NCI-H2081 (cell line): ENCODE measurements around the gene GUCY1B1.

Source experiments
- DNase-seq, 2 experiments: peaks; one replicate each; lab custom pipeline; 2025; lab: John Stamatoyannopoulos, UW

The GUCY1B1 gene

DNA sequence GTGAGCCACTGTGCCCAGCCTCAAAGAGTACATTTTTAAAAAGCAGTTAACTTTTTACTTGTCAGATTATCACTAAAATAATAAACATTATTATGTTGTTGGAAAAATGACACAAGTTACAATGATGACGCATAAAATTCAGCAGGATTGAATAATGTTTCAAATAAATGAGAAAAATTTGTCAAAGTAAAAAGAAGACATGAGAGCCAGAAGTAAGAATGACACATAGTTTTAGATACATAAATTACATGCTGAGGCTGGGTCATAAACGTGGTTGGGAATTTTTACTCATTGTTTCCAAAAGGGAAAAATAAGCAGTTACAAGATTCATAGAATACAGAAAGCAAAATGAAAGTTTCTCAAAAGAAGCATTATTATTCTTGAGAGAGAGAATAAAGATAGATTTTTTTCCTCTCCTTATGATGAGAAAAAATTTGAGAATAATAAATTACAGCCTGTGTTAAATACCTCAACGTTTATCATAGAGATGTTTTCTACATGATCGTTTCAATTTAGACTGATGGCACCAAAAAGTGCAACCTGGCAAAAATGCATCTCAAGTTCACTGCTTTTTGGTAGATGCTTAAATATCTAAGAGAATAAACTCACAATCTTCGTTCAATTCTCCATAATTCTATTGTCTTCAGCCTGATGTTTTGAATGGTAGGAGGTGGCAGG is 40.4 kb downstream of the GUCY1B1 start:
- no peak for DNase-seq

DNA sequence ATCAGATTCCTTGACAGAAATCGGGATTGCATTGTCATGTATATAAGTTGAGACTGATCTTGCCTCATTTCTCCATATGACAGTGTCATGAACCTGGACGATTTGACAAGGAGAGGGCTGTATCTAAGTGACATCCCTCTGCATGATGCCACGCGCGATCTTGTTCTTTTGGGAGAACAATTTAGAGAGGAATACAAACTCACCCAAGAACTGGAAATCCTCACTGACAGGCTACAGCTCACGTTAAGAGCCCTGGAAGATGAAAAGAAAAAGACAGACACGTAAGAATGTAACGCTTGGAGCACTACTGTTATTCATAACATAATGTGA is 40.9 kb downstream of the GUCY1B1 start:
- DNase-seq: no peak

DNA sequence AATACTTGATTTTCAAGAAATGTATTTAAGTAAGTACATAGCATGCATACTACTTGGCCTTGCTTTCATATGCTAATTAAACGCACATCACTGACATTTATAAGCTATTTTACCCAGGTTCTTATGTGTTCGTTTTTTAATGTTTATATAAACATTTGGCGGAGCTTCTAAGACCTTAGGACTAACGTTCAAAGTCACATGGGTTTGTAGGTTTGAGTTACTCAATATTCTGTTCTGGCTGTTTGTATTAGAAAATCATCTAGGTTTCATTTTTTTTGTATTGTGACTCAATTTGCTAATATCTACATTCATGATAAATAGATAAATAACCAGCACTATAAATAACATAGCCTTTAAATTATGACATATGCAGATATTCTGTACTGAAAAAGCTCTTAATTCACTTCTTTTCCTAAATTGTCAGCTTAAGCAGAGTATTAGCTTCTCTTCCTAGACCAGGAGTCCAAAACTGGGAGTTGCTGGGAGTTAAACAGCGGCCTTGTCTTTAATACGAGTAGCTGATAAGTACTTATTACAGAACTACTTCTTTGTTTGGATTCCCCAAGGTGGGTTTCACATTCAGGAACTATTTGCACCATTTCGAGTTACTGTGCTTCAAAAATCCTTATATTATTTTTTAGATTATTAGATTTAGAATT is 42.0 kb downstream of the GUCY1B1 start:
- DNase-seq: no peak

DNA sequence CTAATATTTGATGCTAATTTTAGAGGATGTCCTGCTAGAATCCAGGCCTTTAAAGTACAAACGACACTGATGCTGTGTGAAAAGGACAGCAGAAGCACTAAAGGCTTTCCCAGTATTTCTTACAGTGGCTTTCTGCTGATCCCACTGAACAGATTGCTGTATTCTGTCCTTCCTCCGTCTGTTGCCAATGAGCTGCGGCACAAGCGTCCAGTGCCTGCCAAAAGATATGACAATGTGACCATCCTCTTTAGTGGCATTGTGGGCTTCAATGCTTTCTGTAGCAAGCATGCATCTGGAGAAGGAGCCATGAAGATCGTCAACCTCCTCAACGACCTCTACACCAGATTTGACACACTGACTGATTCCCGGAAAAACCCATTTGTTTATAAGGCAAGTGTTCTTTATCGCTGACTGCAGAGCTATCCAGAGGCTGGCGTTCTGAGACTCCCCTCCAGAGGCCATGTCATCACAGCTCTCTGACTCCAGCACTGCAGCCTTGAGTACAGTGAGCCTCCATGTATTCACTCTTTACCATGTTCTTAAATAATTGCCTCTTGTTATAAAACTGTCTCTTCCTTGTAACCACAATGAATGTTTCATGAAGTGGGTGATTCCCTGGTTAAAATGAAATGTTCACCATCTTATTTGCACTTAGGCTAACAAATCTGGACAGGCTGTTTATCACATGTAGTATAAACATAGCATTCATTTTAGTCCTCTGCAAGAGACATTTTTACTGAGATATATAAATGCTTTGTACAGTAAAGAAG is 43.6 kb downstream of the GUCY1B1 start:
- no peak for DNase-seq

DNA sequence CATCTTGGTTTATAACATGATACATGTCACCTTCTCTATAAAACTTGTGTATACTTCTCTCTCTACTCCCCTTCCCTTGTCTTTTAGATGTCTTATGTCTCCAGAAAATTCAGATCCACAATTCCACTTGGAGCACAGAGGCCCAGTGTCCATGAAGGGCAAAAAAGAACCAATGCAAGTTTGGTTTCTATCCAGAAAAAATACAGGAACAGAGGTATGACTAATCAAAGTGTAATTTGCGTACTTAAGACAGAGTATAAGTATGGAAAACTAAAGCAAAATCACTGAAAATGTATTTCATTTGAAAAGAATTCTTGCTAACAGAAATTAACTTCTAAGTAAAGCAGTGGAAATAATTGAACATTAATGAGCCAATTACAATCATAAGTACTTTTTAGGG is 46.2 kb downstream of the GUCY1B1 start:
- no peak for DNase-seq

DNA sequence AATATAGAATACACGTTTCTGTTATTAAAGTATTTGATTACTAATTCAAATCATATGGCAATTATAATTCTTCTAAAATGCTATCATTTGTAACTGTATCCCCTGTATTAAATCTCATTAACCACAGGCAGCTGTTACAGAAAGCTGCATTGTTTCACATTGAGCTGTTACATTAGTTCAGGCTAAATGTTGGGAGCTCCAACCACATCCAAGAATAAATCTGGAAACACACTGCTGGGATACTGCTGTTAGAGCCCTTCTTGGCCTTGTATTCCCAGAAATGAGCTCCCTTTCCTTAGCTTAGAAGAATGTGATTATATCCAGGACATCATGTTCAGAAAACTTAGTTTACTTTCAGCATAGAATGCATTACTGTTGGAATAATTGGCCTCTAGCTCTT is 48.2 kb downstream of the GUCY1B1 start:
- no peak for DNase-seq

DNA sequence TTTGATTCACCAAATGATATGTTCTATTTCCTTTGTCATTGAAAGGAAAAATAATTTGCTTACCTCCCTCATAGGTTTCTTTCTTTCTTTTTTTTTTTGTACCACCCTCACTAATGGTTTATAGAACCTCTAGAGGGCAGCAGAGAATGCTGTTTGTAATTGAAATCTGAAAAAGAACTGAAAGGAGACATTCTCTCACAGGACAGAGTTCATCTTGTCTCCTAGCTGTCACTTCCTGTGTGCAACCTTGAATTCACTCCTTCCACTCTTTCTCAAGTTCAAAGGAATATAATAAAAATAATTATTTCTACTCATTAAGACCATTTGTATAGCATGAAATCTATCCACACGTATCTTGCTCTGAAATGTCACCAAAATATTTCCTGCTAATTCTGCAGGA is 51.0 kb downstream of the GUCY1B1 start:
- DNase-seq: peak; percentile 67 to 78

DNA sequence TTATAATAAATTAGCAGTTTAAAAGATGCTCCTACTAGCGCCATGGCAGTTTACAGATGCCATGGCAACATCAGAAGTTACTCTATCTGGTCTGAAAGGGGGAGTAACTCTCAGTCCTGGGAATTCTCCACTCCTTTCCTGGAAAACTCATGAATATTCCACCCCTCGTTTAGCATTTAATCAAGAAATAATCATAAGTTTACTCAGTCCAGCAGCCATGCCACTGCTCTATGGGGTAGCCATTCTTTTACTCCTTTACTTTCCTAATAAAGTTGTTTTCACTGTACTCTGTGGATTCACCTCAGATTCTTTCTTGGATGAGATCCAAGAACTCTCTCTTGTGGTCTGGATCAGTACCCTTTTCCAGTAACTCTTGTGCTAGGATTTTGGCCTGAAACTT is 52.3 kb downstream of the GUCY1B1 start:
- DNase-seq: no peak

DNA sequence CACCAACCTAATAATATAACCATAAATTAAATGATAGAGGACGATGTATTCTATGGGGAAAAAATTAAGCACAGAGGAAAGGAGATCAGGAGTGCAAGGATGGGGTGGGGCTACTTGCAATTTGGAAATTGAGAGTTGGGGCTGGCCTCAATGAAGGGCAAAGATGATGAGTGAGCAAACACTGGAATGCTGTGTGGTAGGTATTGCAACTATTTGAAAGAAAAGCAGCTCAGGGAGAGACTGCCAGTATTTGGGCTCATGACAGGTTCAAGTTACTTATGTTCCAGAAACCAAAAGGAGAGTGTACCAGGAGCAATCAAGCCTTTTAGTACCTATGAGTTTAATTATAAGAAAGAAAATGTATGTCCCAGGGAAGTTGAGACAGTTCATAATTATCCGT is 59.8 kb downstream of the GUCY1B1 start:
- no peak for DNase-seq

DNA sequence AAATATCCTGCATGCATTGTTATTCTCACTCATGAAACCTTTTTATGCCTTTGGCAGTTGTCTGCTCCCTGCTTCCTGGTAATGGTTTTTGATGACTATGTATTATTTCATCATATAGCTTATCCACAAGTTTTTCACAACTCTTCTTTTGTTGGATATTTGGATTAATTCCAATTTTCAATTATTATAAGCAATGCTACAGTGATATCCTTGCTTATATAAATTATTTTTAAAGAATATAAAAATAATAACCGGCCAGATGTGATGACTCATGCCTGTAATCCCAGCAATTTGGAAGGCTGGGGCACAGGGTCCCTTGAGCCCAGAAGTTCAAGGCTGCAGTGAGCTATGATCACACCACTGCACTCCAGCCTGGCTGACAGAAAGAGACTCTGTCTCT is 60.2 kb downstream of the GUCY1B1 start:
- no peak for DNase-seq

DNA sequence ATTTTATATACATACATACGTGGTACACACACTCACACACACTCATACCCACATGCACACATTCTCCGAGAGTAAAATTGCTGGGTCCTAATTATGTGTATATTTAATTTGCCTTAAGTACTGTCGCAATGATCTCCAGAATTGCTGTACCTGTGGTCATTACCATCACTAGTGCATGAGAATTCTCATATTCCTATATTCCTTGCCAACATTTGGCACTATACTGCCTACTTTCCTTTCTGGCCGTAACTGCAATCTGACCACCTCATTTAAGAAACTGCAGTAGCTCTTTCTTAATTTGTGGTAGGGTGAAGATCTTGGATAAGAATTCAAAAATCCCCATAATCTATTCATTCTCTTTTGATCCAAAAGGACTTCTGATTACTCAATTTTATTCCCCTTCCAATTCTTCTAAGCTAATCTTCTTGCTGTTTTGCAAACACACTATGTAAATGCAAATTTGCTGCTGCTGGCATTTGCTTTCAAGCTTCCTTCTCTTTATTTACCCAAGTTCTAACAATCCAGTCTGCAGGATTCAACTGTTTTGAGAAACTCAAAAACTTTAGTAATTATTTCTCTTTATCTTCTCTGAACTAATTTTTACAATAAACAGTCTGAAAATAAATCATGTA is 62.2 kb downstream of the GUCY1B1 start:
- no peak for DNase-seq

DNA sequence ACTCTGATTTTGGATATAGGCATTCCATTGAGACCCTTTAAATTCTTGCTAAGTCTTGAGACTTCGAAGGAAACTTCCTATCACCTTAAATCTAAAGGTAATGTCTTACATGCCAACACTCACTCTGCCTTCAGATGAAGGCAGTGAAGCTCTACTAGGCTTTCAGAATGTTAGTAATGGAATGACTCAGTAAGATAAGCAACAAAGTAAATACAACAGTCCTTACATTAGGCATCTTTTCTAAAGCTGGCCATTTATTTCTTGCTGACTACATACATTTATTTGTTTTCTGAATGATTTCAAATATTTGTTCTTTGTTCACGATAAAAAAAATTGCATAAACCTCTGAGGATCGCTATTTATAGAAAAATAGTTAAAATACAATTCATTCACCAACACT is 63.8 kb downstream of the GUCY1B1 start:
- no peak for DNase-seq

DNA sequence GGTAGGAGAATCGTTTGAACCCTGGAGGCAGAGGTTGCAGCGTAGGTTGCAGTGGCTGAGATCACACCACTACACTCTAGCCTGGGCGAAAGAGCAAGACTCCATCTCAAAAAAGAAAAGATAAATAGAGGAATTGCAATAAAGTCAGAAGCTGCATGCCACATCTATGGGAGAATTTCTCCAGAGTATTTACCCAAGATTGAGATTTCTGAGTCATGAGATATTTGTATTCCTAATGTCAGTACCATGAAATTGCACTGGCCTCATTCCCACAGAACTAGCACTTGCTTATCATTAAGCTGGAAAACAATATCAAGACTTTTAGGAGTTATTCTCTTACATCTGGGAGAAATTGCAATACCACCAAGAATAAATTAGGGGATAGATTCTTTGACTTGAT is 69.8 kb downstream of the GUCY1B1 start:
- no peak for DNase-seq

DNA sequence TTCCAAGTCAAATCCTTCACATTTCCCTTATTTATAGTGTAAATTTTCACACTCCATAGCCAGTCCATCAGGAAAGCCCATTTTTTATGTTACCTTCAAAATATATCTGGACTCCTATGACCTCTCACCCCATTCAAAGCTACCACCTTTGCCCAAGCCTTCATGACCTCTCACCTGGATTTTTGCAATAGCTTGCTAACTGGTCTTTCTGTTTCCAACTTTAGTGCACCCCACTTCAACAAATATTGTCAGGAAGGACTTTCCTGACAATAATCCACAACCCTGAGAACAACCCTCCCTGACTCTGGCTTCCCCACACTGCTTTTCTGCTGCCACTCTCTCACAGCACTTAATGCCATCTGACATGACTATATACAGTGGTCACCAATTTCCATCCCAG is 73.8 kb downstream of the GUCY1B1 start:
- no peak for DNase-seq

DNA sequence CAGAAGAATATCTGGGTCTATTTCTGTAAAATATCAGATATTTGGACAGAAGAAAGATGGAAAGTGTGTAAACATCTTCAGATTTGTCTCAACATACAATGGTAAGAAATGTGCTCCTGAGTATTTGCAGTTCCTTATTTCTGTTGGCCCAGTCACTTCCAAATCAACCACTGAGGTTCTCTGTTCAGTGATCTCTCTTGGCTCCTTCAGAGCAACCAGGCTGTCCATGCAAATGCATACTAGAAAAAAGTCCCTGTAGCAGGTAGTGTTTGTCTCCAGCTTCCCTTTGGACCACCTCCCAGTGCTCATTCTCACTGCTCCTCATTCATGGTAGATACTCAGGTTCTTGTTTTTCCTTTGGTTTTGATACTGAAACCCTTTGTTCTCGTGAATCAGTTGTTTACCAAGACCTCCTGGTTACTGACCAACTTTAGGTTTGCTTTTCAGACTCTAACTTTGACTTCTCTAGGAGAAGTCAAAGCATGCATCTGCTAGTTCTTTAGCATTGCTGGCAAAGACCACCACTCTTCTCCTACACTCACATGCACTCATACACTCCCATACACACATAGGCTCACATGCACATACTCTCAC is 78.5 kb downstream of the GUCY1B1 start:
- DNase-seq: no peak

DNA sequence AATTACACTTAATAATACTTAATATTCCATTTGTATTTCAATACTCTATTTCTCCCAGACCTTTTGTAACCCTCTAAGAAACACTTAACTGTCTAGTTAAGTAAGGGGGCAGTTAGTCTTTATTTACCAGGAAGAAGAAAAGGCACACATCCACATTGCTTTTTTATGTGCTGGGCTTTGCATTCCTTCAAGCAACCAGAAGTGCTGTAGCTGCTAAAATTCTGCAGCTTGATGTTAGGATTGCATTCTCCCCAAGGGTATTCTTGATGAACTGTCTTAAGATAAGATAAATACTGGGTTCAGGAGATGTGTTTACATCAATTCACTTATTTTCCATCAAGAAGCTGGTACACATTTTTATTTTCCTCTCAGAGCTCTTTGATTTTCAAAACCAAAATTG is 83.3 kb downstream of the GUCY1B1 start:
- DNase-seq: no peak

DNA sequence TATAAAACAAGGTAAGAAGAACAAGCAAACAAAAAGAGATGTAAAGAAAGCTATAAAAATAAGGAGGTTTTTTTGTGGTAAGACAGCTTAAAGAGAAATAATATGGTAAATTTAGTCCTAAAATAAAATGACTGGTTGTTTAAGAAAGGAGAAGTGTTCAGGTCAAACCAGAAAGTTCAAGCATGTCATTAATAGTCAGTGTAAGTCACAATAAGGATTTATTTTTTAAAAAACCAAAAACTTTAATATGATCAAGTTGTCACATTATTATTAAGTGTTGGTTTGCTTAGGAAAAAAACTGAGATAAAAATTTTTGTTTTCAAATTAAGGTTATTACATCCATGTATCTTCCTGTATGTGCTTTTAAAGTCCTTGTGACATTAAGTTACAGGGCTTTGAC is 88.1 kb downstream of the GUCY1B1 start:
- no peak for DNase-seq

DNA sequence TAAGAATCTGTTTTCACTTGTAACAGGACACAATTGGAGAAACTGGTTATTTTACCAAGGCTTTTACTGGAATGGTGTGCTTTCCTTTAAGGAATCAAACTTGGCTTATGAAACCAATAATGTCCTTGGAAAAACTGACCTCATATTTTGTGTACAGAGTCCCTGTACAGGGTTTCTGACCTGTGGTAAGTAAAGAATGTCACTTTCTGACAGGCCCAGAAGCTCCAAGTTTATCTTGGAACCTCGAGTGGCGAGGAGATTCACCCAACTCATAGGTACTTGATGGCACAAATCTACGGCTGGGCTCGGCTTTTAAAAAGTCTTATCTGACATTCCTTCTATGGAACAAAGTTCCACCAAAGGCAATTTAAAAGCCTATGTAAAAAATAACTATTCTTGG is 90.2 kb downstream of the GUCY1B1 start:
- no peak for DNase-seq

DNA sequence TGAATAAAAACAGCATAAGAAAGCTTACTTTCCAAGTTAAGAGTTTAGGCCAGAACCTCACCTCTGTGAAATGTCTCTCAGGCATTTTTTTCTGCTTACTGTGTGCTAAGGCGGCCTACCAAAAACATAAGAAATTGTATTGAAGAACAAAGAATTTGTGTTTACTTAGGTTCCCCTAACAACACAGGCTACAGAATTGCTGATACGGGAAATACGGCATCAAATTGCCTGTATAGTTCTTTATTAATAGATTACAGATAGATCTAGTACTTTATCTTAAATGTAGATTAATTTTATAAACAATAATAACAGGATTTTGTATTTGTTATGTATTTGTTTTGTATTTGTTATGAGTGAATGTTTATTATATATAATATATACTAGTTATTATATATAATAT is 94.4 kb downstream of the GUCY1B1 start:
- no peak for DNase-seq

DNA sequence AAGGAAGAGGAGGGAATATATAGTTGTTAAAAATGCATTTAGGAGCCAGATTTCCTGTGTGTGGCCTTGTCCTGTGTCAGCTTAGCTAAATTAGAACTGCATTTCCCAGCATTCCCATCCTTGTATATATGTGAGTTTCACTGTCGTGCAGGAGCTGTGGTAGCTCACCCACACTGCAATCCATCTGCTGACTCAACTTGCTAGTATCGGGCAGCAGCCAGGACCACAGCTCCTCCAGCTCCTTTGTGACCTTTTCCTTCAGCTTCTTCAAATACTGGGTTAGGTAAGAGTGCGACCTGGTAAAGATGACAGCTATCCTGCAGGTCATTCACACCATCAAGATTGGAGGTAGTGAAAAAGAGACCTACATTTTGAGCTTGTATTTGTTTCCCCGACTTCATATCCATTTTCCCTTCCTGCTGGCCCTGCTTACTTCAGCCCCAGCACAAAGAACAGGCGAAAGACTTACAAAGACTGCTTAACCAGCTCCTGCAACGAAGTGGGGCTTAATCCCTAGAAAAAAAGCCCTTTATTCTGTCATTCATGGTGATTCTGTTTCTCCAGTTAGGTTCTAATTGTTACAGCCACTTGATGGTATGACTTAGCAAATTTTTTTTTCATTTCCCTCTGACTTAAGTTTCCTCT is 95.9 kb downstream of the GUCY1B1 start:
- DNase-seq: no peak

DNA sequence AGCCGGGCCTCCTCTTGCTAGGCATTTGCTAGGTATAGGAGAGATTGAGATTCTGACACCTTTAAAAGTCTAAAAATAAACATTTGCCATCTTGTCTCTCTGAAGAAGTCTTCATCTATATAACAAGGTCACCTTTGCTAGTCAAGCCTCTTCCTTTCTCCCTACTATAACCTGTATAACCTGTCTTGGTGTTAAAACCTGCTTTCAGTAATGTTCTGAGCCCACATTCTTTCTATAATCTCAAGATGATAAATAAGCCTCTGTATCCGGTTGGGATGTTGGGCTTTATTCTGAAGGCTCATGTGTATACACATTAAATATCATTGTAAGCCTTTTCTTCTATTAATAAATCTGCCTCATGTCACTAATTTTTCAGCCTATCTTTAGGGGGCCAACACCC is 97.1 kb downstream of the GUCY1B1 start:
- no peak for DNase-seq
